SH-SY5Y (cell line): ENCODE measurements around the gene MED13L.

ENCODE experiments used
- GATA2 ChIP-seq: IDR thresholded peaks from 2 replicates; pipeline ENCODE4 v1.6.1; 2011; ENCODE audit warnings: mild to moderate bottlenecking, low read depth, low read length
- GATA3 ChIP-seq: IDR thresholded peaks from 2 replicates; pipeline ENCODE4 v1.6.1; 2011; ENCODE audit warnings: low read depth, mild to moderate bottlenecking, low read length, moderate library complexity

GRCh38 chr12:116213885-116214527 is 63.5 kb downstream of the MED13L start:
- TF ChIP-seq GATA2 (no peak), GATA3 (no peak)
